HepG2 (cell line): ENCODE data around the gene DOCK2.

Experiments used
- ATF7 ChIP-seq, 2 experiments: fragments of 450-650 bp in 1 of 2; sonication (generic) in 1 of 2; formaldehyde crosslinking in 1 of 2; IDR thresholded peaks; 2 replicates each; pipeline versions ENCODE4 v1.4.0 to v1.6.1; 2016 to 2020; ENCODE audit warnings: antibody characterized with exemption in 1 of 2, mild to moderate bottlenecking in 1 of 2, missing genetic modification reagents in 1 of 2
- CBFB ChIP-seq: sonication (generic); formaldehyde crosslinking; IDR thresholded peaks from 2 replicates; pipeline ENCODE4 v1.4.0; 2020; ENCODE audit warnings: missing genetic modification reagents
- GATA4 ChIP-seq: sonication (generic); IDR thresholded peaks from 2 replicates; pipeline ENCODE4 v1.6.1; 2016; ENCODE audit warnings: antibody characterized with exemption, low read depth, borderline replicate concordance
- ZFP82 ChIP-seq: sonication (generic); formaldehyde crosslinking; IDR thresholded peaks from 2 replicates; pipeline ENCODE4 v1.5.1; 2020; ENCODE audit warnings: mild to moderate bottlenecking, missing genetic modification reagents, borderline replicate concordance
- ZNF274 ChIP-seq: sonication (generic); formaldehyde crosslinking; IDR thresholded peaks from 2 replicates; pipeline ENCODE4 v1.5.1; 2020; ENCODE audit warnings: mild to moderate bottlenecking, missing genetic modification reagents
- ZNF670 ChIP-seq: sonication (generic); formaldehyde crosslinking; IDR thresholded peaks from 2 replicates; pipeline ENCODE4 v1.8.0; 2022; ENCODE audit warnings: mild to moderate bottlenecking, missing genetic modification reagents, borderline replicate concordance
- TF ChIP-seq, protein P1 (sequence below): sonication (generic); formaldehyde crosslinking; IDR thresholded peaks from 2 replicates; pipeline ENCODE4 v1.5.0; 2020; ENCODE audit warnings: mild to moderate bottlenecking, missing genetic modification reagents, moderate library complexity
- TF ChIP-seq, protein P2 (sequence below): sonication (generic); formaldehyde crosslinking; IDR thresholded peaks from 2 replicates; pipeline ENCODE4 v1.4.0; 2020; ENCODE audit warnings: missing genetic modification reagents
- TF ChIP-seq, protein P3 (sequence below): sonication (generic); formaldehyde crosslinking; IDR thresholded peaks from 2 replicates; pipeline ENCODE4 v1.4.0; 2020; ENCODE audit warnings: missing genetic modification reagents
- TF ChIP-seq, protein P4 (sequence below): sonication (generic); formaldehyde crosslinking; IDR thresholded peaks from 2 replicates; pipeline ENCODE4 v1.5.1; 2020; ENCODE audit warnings: mild to moderate bottlenecking, missing genetic modification reagents, moderate library complexity

DNA sequence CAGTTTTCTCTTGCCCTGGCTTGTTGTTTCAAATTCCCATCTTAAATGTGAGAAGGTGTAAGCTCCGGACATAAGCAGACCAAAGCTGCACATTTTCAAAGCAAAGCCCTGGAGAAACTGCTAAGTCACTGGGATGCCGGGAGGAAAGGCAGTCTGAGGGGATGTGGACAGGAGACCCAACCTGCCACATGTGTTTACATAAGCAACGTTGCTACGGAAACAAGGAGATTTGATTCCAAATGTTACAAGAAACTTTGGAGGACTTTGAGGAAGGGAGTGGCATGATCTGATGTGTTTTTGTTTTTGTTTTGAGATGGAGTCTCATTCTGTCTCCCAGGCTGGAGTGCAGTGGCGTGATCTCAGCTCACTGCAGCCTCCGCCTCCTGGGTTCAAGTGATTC is 368.9 kb downstream of the DOCK2 start:
- TF ChIP-seq ZNF274 (CRISPR knock-in tag), result no peak
- TF ChIP-seq ZFP82 (CRISPR knock-in tag), result no peak
- TF ChIP-seq, protein P1, sequence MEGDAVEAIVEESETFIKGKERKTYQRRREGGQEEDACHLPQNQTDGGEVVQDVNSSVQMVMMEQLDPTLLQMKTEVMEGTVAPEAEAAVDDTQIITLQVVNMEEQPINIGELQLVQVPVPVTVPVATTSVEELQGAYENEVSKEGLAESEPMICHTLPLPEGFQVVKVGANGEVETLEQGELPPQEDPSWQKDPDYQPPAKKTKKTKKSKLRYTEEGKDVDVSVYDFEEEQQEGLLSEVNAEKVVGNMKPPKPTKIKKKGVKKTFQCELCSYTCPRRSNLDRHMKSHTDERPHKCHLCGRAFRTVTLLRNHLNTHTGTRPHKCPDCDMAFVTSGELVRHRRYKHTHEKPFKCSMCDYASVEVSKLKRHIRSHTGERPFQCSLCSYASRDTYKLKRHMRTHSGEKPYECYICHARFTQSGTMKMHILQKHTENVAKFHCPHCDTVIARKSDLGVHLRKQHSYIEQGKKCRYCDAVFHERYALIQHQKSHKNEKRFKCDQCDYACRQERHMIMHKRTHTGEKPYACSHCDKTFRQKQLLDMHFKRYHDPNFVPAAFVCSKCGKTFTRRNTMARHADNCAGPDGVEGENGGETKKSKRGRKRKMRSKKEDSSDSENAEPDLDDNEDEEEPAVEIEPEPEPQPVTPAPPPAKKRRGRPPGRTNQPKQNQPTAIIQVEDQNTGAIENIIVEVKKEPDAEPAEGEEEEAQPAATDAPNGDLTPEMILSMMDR (CRISPR knock-in tag), result no peak
- no peak for TF ChIP-seq GATA4
- no peak for TF ChIP-seq ZNF670
- TF ChIP-seq ATF7 (IDR thresholded peaks at IDR 0.05), result no peak
- TF ChIP-seq ATF7 (CRISPR knock-in tag; IDR thresholded peaks at IDR 0.05), result no peak
- TF ChIP-seq, protein P2, sequence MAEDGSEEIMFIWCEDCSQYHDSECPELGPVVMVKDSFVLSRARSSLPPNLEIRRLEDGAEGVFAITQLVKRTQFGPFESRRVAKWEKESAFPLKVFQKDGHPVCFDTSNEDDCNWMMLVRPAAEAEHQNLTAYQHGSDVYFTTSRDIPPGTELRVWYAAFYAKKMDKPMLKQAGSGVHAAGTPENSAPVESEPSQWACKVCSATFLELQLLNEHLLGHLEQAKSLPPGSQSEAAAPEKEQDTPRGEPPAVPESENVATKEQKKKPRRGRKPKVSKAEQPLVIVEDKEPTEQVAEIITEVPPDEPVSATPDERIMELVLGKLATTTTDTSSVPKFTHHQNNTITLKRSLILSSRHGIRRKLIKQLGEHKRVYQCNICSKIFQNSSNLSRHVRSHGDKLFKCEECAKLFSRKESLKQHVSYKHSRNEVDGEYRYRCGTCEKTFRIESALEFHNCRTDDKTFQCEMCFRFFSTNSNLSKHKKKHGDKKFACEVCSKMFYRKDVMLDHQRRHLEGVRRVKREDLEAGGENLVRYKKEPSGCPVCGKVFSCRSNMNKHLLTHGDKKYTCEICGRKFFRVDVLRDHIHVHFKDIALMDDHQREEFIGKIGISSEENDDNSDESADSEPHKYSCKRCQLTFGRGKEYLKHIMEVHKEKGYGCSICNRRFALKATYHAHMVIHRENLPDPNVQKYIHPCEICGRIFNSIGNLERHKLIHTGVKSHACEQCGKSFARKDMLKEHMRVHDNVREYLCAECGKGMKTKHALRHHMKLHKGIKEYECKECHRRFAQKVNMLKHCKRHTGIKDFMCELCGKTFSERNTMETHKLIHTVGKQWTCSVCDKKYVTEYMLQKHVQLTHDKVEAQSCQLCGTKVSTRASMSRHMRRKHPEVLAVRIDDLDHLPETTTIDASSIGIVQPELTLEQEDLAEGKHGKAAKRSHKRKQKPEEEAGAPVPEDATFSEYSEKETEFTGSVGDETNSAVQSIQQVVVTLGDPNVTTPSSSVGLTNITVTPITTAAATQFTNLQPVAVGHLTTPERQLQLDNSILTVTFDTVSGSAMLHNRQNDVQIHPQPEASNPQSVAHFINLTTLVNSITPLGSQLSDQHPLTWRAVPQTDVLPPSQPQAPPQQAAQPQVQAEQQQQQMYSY (CRISPR knock-in tag), result no peak
- TF ChIP-seq CBFB (CRISPR knock-in tag), result no peak
- TF ChIP-seq, protein P3, sequence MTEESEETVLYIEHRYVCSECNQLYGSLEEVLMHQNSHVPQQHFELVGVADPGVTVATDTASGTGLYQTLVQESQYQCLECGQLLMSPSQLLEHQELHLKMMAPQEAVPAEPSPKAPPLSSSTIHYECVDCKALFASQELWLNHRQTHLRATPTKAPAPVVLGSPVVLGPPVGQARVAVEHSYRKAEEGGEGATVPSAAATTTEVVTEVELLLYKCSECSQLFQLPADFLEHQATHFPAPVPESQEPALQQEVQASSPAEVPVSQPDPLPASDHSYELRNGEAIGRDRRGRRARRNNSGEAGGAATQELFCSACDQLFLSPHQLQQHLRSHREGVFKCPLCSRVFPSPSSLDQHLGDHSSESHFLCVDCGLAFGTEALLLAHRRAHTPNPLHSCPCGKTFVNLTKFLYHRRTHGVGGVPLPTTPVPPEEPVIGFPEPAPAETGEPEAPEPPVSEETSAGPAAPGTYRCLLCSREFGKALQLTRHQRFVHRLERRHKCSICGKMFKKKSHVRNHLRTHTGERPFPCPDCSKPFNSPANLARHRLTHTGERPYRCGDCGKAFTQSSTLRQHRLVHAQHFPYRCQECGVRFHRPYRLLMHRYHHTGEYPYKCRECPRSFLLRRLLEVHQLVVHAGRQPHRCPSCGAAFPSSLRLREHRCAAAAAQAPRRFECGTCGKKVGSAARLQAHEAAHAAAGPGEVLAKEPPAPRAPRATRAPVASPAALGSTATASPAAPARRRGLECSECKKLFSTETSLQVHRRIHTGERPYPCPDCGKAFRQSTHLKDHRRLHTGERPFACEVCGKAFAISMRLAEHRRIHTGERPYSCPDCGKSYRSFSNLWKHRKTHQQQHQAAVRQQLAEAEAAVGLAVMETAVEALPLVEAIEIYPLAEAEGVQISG (CRISPR knock-in tag), result no peak
- TF ChIP-seq, protein P4, sequence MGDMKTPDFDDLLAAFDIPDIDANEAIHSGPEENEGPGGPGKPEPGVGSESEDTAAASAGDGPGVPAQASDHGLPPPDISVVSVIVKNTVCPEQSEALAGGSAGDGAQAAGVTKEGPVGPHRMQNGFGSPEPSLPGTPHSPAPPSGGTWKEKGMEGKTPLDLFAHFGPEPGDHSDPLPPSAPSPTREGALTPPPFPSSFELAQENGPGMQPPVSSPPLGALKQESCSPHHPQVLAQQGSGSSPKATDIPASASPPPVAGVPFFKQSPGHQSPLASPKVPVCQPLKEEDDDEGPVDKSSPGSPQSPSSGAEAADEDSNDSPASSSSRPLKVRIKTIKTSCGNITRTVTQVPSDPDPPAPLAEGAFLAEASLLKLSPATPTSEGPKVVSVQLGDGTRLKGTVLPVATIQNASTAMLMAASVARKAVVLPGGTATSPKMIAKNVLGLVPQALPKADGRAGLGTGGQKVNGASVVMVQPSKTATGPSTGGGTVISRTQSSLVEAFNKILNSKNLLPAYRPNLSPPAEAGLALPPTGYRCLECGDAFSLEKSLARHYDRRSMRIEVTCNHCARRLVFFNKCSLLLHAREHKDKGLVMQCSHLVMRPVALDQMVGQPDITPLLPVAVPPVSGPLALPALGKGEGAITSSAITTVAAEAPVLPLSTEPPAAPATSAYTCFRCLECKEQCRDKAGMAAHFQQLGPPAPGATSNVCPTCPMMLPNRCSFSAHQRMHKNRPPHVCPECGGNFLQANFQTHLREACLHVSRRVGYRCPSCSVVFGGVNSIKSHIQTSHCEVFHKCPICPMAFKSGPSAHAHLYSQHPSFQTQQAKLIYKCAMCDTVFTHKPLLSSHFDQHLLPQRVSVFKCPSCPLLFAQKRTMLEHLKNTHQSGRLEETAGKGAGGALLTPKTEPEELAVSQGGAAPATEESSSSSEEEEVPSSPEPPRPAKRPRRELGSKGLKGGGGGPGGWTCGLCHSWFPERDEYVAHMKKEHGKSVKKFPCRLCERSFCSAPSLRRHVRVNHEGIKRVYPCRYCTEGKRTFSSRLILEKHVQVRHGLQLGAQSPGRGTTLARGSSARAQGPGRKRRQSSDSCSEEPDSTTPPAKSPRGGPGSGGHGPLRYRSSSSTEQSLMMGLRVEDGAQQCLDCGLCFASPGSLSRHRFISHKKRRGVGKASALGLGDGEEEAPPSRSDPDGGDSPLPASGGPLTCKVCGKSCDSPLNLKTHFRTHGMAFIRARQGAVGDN (CRISPR knock-in tag), result no peak
